ENCODE results near the gene ZNF568.

The ZNF568 gene

GRCh38 chr19:36973844-36974195 lies 57.7 kb downstream of the ZNF568 start (continued):
- TF ChIP-seq ZNF433 (tag by site-specific recombination; IDR thresholded peaks at IDR 0.05; ENCODE audit: low read depth) (no peak), ZFHX2 (tag by site-specific recombination; conservative IDR thresholded peaks at IDR 0.05) (no peak), ZNF837 (tag by site-specific recombination; IDR thresholded peaks at IDR 0.05) (no peak)

- H3K36me3 ChIP-seq (ENCODE audit: control insufficient read depth in 2 of 2, insufficient read depth in 1 of 2, low read length in 2 of 2), result peaks cover 0 to 11% of the 10 kb centered on the region in 2 experiments; a peak in 1 of 3 replicates
- TF ChIP-seq SP7 (tag by site-specific recombination; IDR thresholded peaks at IDR 0.05) (no peak), ZNF670 (tag by site-specific recombination; IDR thresholded peaks at IDR 0.05; ENCODE audit: low read depth) (no peak), ZNF202 (tag by site-specific recombination; IDR thresholded peaks at IDR 0.05; ENCODE audit: borderline replicate concordance) (no peak), ZNF510 (tag by site-specific recombination; IDR thresholded peaks at IDR 0.05; ENCODE audit: insufficient replicate concordance) (no peak), ZNF391 (tag by site-specific recombination; IDR thresholded peaks at IDR 0.05; ENCODE audit: borderline replicate concordance, low read depth) (no peak), ZNF239 (tag by site-specific recombination; IDR thresholded peaks at IDR 0.05) (no peak), ZNF600 (tag by site-specific recombination; IDR thresholded peaks at IDR 0.05) (no peak), ZNF23 (tag by site-specific recombination; IDR thresholded peaks at IDR 0.05; ENCODE audit: borderline replicate concordance) (no peak), TCF7L2 (IDR thresholded peaks at IDR 0.05; ENCODE audit: borderline replicate concordance, low read depth, low read length) (no peak), ZNF626 (tag by site-specific recombination; IDR thresholded peaks at IDR 0.05) (no peak), ZNF175 (tag by site-specific recombination; IDR thresholded peaks at IDR 0.05) (no peak), ZNF776 (tag by site-specific recombination; IDR thresholded peaks at IDR 0.05; ENCODE audit: borderline replicate concordance) (no peak), ZNF514 (tag by site-specific recombination; IDR thresholded peaks at IDR 0.05) (no peak)
- TF ChIP-seq, protein P1, sequence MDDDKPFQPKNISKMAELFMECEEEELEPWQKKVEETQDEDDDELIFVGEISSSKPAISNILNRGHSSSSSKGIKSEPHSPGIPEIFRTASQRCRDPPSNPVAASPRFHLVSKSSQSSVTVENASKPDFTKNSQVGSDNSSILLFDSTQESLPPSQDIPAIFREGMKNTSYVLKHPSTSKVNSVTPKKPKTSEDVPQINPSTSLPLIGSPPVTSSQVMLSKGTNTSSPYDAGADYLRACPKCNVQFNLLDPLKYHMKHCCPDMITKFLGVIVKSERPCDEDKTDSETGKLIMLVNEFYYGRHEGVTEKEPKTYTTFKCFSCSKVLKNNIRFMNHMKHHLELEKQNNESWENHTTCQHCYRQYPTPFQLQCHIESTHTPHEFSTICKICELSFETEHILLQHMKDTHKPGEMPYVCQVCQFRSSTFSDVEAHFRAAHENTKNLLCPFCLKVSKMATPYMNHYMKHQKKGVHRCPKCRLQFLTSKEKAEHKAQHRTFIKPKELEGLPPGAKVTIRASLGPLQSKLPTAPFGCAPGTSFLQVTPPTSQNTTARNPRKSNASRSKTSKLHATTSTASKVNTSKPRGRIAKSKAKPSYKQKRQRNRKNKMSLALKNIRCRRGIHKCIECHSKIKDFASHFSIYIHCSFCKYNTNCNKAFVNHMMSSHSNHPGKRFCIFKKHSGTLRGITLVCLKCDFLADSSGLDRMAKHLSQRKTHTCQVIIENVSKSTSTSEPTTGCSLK (tag by site-specific recombination; IDR thresholded peaks at IDR 0.05), result no peak
- TF ChIP-seq, protein P2, sequence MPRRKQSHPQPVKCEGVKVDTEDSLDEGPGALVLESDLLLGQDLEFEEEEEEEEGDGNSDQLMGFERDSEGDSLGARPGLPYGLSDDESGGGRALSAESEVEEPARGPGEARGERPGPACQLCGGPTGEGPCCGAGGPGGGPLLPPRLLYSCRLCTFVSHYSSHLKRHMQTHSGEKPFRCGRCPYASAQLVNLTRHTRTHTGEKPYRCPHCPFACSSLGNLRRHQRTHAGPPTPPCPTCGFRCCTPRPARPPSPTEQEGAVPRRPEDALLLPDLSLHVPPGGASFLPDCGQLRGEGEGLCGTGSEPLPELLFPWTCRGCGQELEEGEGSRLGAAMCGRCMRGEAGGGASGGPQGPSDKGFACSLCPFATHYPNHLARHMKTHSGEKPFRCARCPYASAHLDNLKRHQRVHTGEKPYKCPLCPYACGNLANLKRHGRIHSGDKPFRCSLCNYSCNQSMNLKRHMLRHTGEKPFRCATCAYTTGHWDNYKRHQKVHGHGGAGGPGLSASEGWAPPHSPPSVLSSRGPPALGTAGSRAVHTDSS (tag by site-specific recombination; IDR thresholded peaks at IDR 0.05), result no peak
- TF ChIP-seq, protein P3, sequence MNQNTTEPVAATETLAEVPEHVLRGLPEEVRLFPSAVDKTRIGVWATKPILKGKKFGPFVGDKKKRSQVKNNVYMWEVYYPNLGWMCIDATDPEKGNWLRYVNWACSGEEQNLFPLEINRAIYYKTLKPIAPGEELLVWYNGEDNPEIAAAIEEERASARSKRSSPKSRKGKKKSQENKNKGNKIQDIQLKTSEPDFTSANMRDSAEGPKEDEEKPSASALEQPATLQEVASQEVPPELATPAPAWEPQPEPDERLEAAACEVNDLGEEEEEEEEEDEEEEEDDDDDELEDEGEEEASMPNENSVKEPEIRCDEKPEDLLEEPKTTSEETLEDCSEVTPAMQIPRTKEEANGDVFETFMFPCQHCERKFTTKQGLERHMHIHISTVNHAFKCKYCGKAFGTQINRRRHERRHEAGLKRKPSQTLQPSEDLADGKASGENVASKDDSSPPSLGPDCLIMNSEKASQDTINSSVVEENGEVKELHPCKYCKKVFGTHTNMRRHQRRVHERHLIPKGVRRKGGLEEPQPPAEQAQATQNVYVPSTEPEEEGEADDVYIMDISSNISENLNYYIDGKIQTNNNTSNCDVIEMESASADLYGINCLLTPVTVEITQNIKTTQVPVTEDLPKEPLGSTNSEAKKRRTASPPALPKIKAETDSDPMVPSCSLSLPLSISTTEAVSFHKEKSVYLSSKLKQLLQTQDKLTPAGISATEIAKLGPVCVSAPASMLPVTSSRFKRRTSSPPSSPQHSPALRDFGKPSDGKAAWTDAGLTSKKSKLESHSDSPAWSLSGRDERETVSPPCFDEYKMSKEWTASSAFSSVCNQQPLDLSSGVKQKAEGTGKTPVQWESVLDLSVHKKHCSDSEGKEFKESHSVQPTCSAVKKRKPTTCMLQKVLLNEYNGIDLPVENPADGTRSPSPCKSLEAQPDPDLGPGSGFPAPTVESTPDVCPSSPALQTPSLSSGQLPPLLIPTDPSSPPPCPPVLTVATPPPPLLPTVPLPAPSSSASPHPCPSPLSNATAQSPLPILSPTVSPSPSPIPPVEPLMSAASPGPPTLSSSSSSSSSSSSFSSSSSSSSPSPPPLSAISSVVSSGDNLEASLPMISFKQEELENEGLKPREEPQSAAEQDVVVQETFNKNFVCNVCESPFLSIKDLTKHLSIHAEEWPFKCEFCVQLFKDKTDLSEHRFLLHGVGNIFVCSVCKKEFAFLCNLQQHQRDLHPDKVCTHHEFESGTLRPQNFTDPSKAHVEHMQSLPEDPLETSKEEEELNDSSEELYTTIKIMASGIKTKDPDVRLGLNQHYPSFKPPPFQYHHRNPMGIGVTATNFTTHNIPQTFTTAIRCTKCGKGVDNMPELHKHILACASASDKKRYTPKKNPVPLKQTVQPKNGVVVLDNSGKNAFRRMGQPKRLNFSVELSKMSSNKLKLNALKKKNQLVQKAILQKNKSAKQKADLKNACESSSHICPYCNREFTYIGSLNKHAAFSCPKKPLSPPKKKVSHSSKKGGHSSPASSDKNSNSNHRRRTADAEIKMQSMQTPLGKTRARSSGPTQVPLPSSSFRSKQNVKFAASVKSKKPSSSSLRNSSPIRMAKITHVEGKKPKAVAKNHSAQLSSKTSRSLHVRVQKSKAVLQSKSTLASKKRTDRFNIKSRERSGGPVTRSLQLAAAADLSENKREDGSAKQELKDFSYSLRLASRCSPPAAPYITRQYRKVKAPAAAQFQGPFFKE (tag by site-specific recombination; IDR thresholded peaks at IDR 0.05; ENCODE audit: borderline replicate concordance), result no peak
- TF ChIP-seq, protein P4, sequence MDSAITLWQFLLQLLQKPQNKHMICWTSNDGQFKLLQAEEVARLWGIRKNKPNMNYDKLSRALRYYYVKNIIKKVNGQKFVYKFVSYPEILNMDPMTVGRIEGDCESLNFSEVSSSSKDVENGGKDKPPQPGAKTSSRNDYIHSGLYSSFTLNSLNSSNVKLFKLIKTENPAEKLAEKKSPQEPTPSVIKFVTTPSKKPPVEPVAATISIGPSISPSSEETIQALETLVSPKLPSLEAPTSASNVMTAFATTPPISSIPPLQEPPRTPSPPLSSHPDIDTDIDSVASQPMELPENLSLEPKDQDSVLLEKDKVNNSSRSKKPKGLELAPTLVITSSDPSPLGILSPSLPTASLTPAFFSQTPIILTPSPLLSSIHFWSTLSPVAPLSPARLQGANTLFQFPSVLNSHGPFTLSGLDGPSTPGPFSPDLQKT (IDR thresholded peaks at IDR 0.05; ENCODE audit: borderline replicate concordance, low read depth, low read length), result no peak
- peaks cover 9% of the 10 kb centered on the region; the same call in 1 of the 2 replicates for H3K9me3 ChIP-seq (ENCODE audit: control insufficient read depth, insufficient read depth, low read depth, low read length)
- no peaks in the 10 kb centered on the region for H3K4me1 ChIP-seq (ENCODE audit: control insufficient read depth, insufficient read depth, low read length)
- H3K27ac ChIP-seq (ENCODE audit: extremely low read depth, low read depth, low read length), result no peak overlapping the region
- ChIA-PET CTCF (interaction anchor here (0.7 kb wide), 1 partner anchor 925 kb away, joined by 3 read pairs; no protein-coding TSS in a partner anchor), POLR2A (no interaction called here)
- H3K4me3 ChIP-seq (ENCODE audit: low read depth, low read length), result no peak overlapping the region
Observed at GRCh38 chr19:36986131-36986530, 70.0 kb downstream of the ZNF568 start.

Data from HEK293 (cell line).